Thymus (tissue), 11 donors: ENCODE results near the gene TMEM175. TPM values are rescaled to one million over a fixed set of nuclear protein-coding genes. Genes with fewer than 3 reads are reported as not detected.

Source experiments
- DNase-seq, 9 donors: peaks; one replicate each; pipeline ENCODE4 v3.0.0-alpha.2; 2013; ENCODE audit warnings: low spot score in 9 of 9, low read depth in 6 of 9, missing footprints in 1 of 9
- H3K27ac ChIP-seq, 2 donors: one replicate each; pipeline ENCODE4 v1.5.1; 2013; ENCODE audit warnings: control low read depth in 1 of 2, low read depth in 1 of 2, low read length in 1 of 2, mild to moderate bottlenecking in 1 of 2, moderate library complexity in 1 of 2
- H3K27me3 ChIP-seq, 2 donors: one replicate each; pipeline ENCODE4 v1.5.1; 2013; ENCODE audit warnings: low read length in 1 of 2; ENCODE audit not compliant: control insufficient read depth in 2 of 2, insufficient read depth in 1 of 2
- H3K36me3 ChIP-seq, 2 donors: one replicate each; pipeline ENCODE4 v1.5.1; 2013; ENCODE audit warnings: low read length in 1 of 2, mild to moderate bottlenecking in 1 of 2, moderate library complexity in 1 of 2; ENCODE audit not compliant: control insufficient read depth in 2 of 2, insufficient read depth in 2 of 2
- H3K4me1 ChIP-seq, 2 donors: one replicate each; pipeline ENCODE4 v1.5.1; 2013; ENCODE audit warnings: low read length in 2 of 2; ENCODE audit not compliant: control insufficient read depth in 2 of 2, insufficient read depth in 2 of 2
- H3K4me3 ChIP-seq, 2 donors: one replicate each; pipeline ENCODE4 v1.5.1; 2013; ENCODE audit warnings: low read length in 2 of 2, control low read depth in 1 of 2, mild to moderate bottlenecking in 1 of 2
- H3K9me3 ChIP-seq, 2 donors: one replicate each; pipeline ENCODE4 v1.5.1; 2013; ENCODE audit warnings: low read length in 1 of 2, mild to moderate bottlenecking in 1 of 2; ENCODE audit not compliant: control insufficient read depth in 2 of 2, insufficient read depth in 1 of 2
- WGBS: extraction: QIAGEN DNeasy Blood & Tissue Kit; methylation state at CpG from one replicate; pipeline ENCODE4 v1.1.7; 2013; 5-methylcytosine and 5-hydroxymethylcytosine counted together
- polyA plus RNA-seq: library from polyadenylated mRNA; stranded (reverse); fragments of 200-250 nt; gene quantifications from one replicate; pipeline ENCODE4 v1.2.3, GENCODE V29; 2013
- total RNA-seq: library from RNA; stranded (reverse); fragments of 120-200 nt; gene quantifications from one replicate; pipeline ENCODE4 v1.2.4, GENCODE V29; 2013
- donor health status: healthy.

The TMEM175 gene
- total and polyA plus RNA-seq, 2 donors: 10.9 to 87.1 TPM

DNA sequence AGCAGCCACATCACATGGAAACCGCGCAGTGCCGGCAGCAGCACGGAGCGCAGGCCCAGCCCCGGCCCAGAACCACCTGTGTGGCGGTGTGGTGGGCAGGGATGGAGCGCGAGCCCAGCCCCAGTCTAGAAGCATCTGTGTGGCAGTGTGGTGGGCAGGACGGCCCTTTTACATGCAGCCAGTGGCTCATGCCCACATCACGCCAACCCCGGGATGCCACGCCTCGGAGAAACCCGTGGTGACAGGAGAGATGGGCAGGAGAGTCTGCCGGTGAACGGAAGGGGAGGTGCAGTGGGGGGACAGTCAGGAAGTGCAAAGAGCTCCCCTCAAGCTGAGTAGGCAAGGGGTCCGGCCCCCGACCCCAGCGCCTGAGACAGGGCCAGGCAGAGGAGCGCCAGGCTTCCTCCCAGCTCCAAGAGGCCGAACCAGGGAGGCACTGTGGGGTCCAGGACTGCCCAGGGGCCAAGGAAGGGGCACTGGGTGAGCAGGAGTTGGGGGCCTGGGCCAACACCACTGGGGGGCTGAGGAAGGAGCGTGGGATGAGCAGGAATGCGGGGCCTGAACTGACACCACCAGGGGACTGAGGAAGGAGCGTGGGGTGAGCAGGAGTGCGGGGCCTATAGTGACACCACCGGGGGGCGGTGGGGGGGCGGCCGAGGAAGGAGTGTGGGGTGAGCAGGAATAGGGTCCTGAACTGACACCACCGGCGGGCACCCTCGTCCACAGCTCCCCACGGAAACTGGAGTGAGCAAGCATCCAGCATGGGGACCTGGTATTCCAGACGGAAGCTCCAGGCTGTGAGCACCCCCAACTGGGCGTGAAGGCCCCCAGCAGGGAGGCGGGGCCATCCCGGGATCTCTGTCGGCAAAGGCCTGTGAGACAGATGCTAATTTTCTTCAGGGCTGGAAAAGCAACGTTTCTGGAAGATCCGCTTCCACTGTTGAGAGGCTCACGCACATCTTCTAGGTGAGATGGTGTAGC lies 28.9 kb upstream of the TMEM175 start:
- WGBS: 97% methylated on average over 42 of the region's 42 CpGs
- no peak for DNase-seq
- peaks cover 30 to 63% of the 10 kb centered on the region in 2 donors for H3K36me3 ChIP-seq
- no peaks in the 10 kb centered on the region for H3K4me1 ChIP-seq
- H3K27ac ChIP-seq: no peak overlapping the region
- peaks cover 0 to 13% of the 10 kb centered on the region in 2 donors for H3K9me3 ChIP-seq
- H3K4me3 ChIP-seq: no peak overlapping the region
- H3K27me3 ChIP-seq: no peaks in the 10 kb centered on the region

- WGBS: 98% methylated on average over 49 of the region's 49 CpGs
- no peaks in the 10 kb centered on the region for H3K4me1 ChIP-seq
- peaks cover 39 to 64% of the 10 kb centered on the region in 2 donors for H3K36me3 ChIP-seq
- no peaks in the 10 kb centered on the region for H3K27me3 ChIP-seq
- H3K4me3 ChIP-seq: no peak overlapping the region
- H3K9me3 ChIP-seq: peaks cover 0 to 13% of the 10 kb centered on the region in 2 donors
- no peak for DNase-seq
- no peak overlapping the region for H3K27ac ChIP-seq
These were observed 26.5 kb upstream of the TMEM175 start for GRCh38 chr4:905485-906338.

DNA sequence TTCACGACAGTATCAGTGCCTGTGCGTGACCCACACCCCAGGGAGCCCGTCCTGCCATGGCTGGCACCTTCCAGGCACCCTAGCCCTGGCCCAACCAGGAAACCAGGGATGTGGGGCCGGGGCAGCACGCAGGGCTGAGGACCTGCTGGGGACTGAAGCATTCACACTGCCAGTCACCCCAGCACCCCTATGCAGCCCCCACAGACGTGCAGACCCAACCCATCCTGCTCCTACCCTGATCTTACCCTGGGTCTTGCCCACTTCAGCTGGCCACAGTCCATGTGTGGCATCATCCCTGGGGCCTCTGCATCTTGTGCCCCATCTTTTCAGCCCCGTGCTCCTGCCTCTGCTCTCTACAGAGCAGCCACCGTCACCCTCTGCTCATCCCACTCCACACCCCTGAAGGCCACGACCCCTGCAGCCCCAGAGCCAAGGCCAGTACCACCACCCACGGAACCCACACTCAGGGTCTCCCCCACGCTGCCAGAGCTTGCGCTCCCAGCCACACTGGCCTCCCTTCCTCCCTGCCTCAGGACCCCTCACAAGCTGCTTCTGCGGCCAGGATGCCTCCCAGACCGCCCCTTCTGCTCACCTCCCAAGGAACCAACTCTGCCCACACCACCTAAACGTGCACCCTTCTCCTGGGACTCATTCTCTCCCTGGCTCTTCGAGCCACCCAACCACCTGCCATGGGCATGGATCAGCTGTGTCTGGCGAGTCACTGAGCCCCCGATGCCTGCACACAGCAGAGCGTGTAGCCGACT lies 25.7 kb upstream of the TMEM175 start:
- Histone ChIP-seq H3K9me3 (peaks cover 0 to 13% of the 10 kb centered on the region in 2 donors), H3K27me3 (no peaks in the 10 kb centered on the region), H3K4me3 (no peak overlapping the region), H3K36me3 (peaks cover 42 to 64% of the 10 kb centered on the region in 2 donors), H3K4me1 (no peaks in the 10 kb centered on the region), H3K27ac (no peak overlapping the region)
- 97% methylated on average over 20 of the region's 20 CpGs for WGBS
- DNase-seq: no peak

DNA sequence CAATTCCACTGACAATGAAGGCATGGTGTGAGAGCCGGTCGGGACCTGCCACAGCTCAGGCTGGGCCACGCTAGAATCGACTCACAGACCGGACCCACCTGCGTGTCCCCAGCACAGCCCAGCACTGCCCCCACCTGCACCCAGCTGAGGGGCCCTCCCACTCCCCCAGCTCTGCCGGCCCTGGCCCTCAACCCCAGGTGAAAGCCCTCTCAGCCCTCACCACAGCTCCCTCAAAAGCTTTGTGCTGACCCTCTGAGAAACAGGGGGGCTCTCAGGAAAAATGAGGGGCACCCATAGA lies 25.2 kb upstream of the TMEM175 start:
- peaks cover 0 to 13% of the 10 kb centered on the region in 2 donors for H3K9me3 ChIP-seq
- no peak overlapping the region for H3K4me3 ChIP-seq
- WGBS: 94% methylated on average over 7 of the region's 7 CpGs
- no peaks in the 10 kb centered on the region for H3K4me1 ChIP-seq
- H3K27me3 ChIP-seq: no peaks in the 10 kb centered on the region
- no peak overlapping the region for H3K27ac ChIP-seq
- H3K36me3 ChIP-seq: peaks cover 46 to 69% of the 10 kb centered on the region in 2 donors
- DNase-seq: no peak

DNA sequence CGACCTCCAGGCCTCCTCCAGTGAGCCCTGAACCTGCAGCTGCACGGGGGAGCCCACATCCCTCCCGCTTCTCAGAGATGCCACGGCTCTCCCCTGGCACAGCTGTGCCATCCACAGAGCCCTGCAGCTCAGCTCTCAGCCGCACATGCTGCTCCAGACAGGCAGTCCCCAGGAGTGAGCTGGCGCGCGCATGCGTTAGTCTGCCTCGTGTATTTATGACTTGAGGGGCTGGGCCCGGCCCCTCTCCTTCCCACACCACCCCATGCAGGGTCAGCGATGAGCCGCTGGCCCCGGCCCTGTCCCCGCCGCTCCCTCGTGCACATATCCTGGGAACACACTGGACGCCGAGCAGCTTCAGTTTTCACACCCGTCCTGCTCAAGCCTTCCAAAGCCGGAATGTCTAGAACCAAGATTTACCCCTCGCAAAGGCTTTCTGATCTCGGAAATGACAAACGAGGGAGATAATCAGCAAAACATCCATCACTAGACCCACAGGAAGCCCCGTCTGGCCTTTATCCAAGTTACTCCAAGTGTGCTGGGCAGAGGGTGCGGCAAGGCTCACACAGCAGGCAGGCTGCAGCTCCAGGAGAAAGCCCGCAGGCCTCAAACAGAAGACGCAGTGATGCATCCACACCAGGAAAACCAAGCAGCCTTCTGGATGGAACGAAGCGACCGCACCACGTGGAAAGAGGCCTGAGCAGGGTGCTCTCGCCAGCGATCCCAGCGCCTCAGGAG lies 24.4 kb upstream of the TMEM175 start:
- Histone ChIP-seq H3K4me1 (no peaks in the 10 kb centered on the region), H3K9me3 (peaks cover 0 to 13% of the 10 kb centered on the region in 2 donors), H3K36me3 (peaks cover 52 to 74% of the 10 kb centered on the region in 2 donors), H3K27me3 (no peaks in the 10 kb centered on the region), H3K27ac (no peak overlapping the region), H3K4me3 (no peak overlapping the region)
- 92% methylated on average over 35 of the region's 35 CpGs for WGBS
- no peak for DNase-seq

DNA sequence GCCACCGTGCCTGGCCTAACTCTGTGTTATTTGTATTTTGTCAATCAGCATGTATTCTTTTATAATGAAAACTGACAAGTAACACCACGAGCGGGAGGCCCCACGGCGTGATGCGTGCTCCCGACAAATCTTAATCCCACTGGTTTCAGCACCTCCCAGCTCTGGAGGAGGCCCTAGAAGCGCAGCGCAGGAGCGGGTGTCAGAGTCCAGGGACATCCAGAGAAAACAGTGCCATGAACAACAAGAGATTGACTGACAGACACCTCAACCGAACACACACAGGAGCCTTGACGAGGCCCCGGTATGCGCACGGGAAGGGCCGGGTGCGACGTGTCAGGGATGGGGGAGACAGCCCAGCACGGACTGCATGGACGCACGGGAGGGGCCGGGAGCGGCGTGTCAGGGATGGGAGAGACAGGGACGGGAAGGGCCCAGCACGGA lies 23.1 kb upstream of the TMEM175 start:
- no peak overlapping the region for H3K27ac ChIP-seq
- DNase-seq: no peak
- peaks cover 0 to 13% of the 10 kb centered on the region in 2 donors for H3K9me3 ChIP-seq
- H3K4me3 ChIP-seq: no peak overlapping the region
- WGBS: 99% methylated on average over 26 of the region's 26 CpGs
- H3K4me1 ChIP-seq: no peaks in the 10 kb centered on the region
- peaks cover 47 to 67% of the 10 kb centered on the region in 2 donors for H3K36me3 ChIP-seq
- H3K27me3 ChIP-seq: no peaks in the 10 kb centered on the region

- Histone ChIP-seq H3K27ac (no peak overlapping the region), H3K36me3 (peaks cover 42 to 65% of the 10 kb centered on the region in 2 donors)
- 99% methylated on average over 12 of the region's 12 CpGs for WGBS
These were observed 22.4 kb upstream of the TMEM175 start for GRCh38 chr4:909821-910220.

GRCh38 chr4:910366-911091 lies 21.7 kb upstream of the TMEM175 start:
- 99% methylated on average over 26 of the region's 26 CpGs for WGBS
- Histone ChIP-seq H3K27ac (no peak overlapping the region), H3K4me1 (peaks cover 8 to 9% of the 10 kb centered on the region in 2 donors), H3K27me3 (no peaks in the 10 kb centered on the region), H3K9me3 (peaks cover 0 to 10% of the 10 kb centered on the region in 2 donors), H3K36me3 (peaks cover 40 to 60% of the 10 kb centered on the region in 2 donors), H3K4me3 (no peak overlapping the region)
- DNase-seq: no peak

More at GRCh38 chr4:909821-910220, 22.4 kb upstream of the TMEM175 start:
- no peak for DNase-seq
- Histone ChIP-seq H3K9me3 (peaks cover 0 to 13% of the 10 kb centered on the region in 2 donors), H3K27me3 (no peaks in the 10 kb centered on the region), H3K4me3 (no peak overlapping the region), H3K4me1 (peaks cover 1 to 2% of the 10 kb centered on the region in 2 donors)
